Skeletal muscle tissue (tissue), 4 donors: Measurements from ENCODE around the gene TMEM54. TPM values are rescaled to one million over a fixed set of nuclear protein-coding genes. Genes with fewer than 3 reads are reported as not detected.

Experiments used
- H3K27ac ChIP-seq: one replicate; pipeline ENCODE4 v1.7.0; 2013; ENCODE audit warnings: mild to moderate bottlenecking, low read depth, low read length, inconsistent platforms
- H3K27me3 ChIP-seq, 3 donors: one replicate each; pipeline ENCODE4 v1.7.0; 2013; ENCODE audit warnings: low read length in 3 of 3; ENCODE audit not compliant: control insufficient read depth in 3 of 3, insufficient read depth in 3 of 3
- H3K36me3 ChIP-seq, 3 donors: one replicate each; pipeline ENCODE4 v1.7.0; 2013; ENCODE audit warnings: low read length in 3 of 3; ENCODE audit not compliant: control insufficient read depth in 3 of 3, insufficient read depth in 3 of 3
- H3K4me1 ChIP-seq, 3 donors: one replicate each; pipeline ENCODE4 v1.7.0; 2013; ENCODE audit warnings: low read length in 3 of 3, mild to moderate bottlenecking in 3 of 3; ENCODE audit not compliant: control insufficient read depth in 3 of 3, insufficient read depth in 3 of 3
- H3K4me3 ChIP-seq, 3 donors: one replicate each; pipeline ENCODE4 v1.7.0; 2013; ENCODE audit warnings: low read length in 3 of 3
- H3K9ac ChIP-seq, 3 donors: one replicate each; pipeline ENCODE4 v1.7.0; 2013; ENCODE audit warnings: low read length in 3 of 3, mild to moderate bottlenecking in 3 of 3, moderate library complexity in 2 of 3, low read depth in 1 of 3
- H3K9me3 ChIP-seq, 3 donors: one replicate each; pipeline ENCODE4 v1.7.0; 2013; ENCODE audit warnings: low read length in 3 of 3; ENCODE audit not compliant: control insufficient read depth in 3 of 3
- total RNA-seq: library from RNA; depleted of rRNA; stranded (reverse); fragments of >200 nt; gene quantifications from one replicate; pipeline ENCODE4 v1.2.3, GENCODE V29; 2014
- donor health status: Osteomylitis.

Gene TMEM54
- 5.2 TPM for total RNA-seq

- no peak within 1 kb of the TSS for H3K27ac ChIP-seq
- H3K9ac ChIP-seq: peak within 1 kb of the TSS; percentile 56 to 68 (median 65)
Measured at GRCh38 chr1:32900956-32901822, at the start of gene TMEM54. Gene TMEM54 (minus strand): TSS chr1:32901389. CDS start chr1:32901238, 151 bp downstream.

DNA sequence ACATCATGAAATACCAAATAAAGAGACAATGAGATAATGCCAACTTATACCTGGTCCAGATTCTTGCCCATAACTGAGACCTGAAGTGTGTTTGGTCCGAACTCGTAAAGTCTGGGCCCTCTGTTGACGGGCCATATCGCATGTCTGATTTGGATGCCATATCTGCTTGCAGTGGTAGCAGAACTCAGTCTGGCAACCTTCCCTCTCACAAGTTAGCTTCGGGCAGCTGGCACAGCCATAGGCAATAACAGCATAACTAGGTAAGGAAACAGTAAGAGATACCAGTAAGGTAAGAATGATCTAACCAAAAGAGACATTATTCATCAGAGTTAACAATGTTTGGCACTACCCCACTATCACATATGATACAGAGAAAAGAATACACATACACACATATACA lies 48.3 kb upstream of the TMEM54 start:
- Histone ChIP-seq H3K9me3 (no peaks in the 10 kb centered on the region), H3K36me3 (peaks cover 8 to 23% (median 19%) of the 10 kb centered on the region in 3 donors), H3K4me1 (peaks cover 0 to 5% (median 0%) of the 10 kb centered on the region in 3 donors), H3K9ac (no peak overlapping the region), H3K27me3 (no peaks in the 10 kb centered on the region), H3K27ac (no peak overlapping the region), H3K4me3 (no peak overlapping the region)

More at GRCh38 chr1:32900956-32901822, at the start of gene TMEM54:
- Histone ChIP-seq H3K9me3 (no peaks in the 10 kb centered on the region), H3K4me3 (peak within 1 kb of the TSS; percentile 65 to 76 (median 66)), H3K36me3 (no peaks in the 10 kb centered on the region), H3K4me1 (peaks cover 9 to 11% (median 10%) of the 10 kb centered on the region in 3 donors), H3K27me3 (peaks cover 0 to 19% (median 17%) of the 10 kb centered on the region in 3 donors)

- Histone ChIP-seq H3K27ac (no peak overlapping the region), H3K36me3 (peaks cover 12 to 28% (median 25%) of the 10 kb centered on the region in 3 donors), H3K9ac (no peak overlapping the region), H3K27me3 (no peaks in the 10 kb centered on the region), H3K4me3 (no peak overlapping the region), H3K4me1 (peaks cover 0 to 5% (median 0%) of the 10 kb centered on the region in 3 donors), H3K9me3 (no peaks in the 10 kb centered on the region)
Measured at GRCh38 chr1:32948905-32949304, 47.7 kb upstream of the TMEM54 start.

- no peak overlapping the region for H3K4me3 ChIP-seq
- H3K27ac ChIP-seq: no peak overlapping the region
- no peaks in the 10 kb centered on the region for H3K27me3 ChIP-seq
- H3K36me3 ChIP-seq: peaks cover 12 to 34% (median 30%) of the 10 kb centered on the region in 3 donors
- peaks cover 0 to 5% (median 0%) of the 10 kb centered on the region in 3 donors for H3K4me1 ChIP-seq
- H3K9ac ChIP-seq: no peak overlapping the region
- H3K9me3 ChIP-seq: no peaks in the 10 kb centered on the region
Measured at GRCh38 chr1:32948390-32948722, 47.2 kb upstream of the TMEM54 start.

GRCh38 chr1:32947669-32948389 lies 46.6 kb upstream of the TMEM54 start:
- H3K36me3 ChIP-seq: peaks cover 15 to 37% (median 34%) of the 10 kb centered on the region in 3 donors
- H3K27ac ChIP-seq: no peak overlapping the region
- H3K27me3 ChIP-seq: no peaks in the 10 kb centered on the region
- no peaks in the 10 kb centered on the region for H3K9me3 ChIP-seq
- peaks cover 0 to 5% (median 0%) of the 10 kb centered on the region in 3 donors for H3K4me1 ChIP-seq
- no peak overlapping the region for H3K9ac ChIP-seq
- no peak overlapping the region for H3K4me3 ChIP-seq

- Histone ChIP-seq H3K27ac (no peak overlapping the region), H3K9ac (no peak overlapping the region), H3K27me3 (no peaks in the 10 kb centered on the region), H3K4me3 (no peak overlapping the region), H3K4me1 (peaks cover 0 to 5% (median 0%) of the 10 kb centered on the region in 3 donors), H3K9me3 (no peaks in the 10 kb centered on the region), H3K36me3 (peaks cover 15 to 44% (median 41%) of the 10 kb centered on the region in 3 donors)
Measured at GRCh38 chr1:32946413-32946812, 45.2 kb upstream of the TMEM54 start.

- H3K9me3 ChIP-seq: no peaks in the 10 kb centered on the region
- no peaks in the 10 kb centered on the region for H3K27me3 ChIP-seq
- H3K9ac ChIP-seq: no peak overlapping the region
- no peak overlapping the region for H3K4me3 ChIP-seq
- H3K4me1 ChIP-seq: peaks cover 0 to 12% (median 4%) of the 10 kb centered on the region in 3 donors
- no peak overlapping the region for H3K27ac ChIP-seq
- peaks cover 15 to 55% (median 51%) of the 10 kb centered on the region in 3 donors for H3K36me3 ChIP-seq
Measured at GRCh38 chr1:32944180-32944579, 43.0 kb upstream of the TMEM54 start.

DNA sequence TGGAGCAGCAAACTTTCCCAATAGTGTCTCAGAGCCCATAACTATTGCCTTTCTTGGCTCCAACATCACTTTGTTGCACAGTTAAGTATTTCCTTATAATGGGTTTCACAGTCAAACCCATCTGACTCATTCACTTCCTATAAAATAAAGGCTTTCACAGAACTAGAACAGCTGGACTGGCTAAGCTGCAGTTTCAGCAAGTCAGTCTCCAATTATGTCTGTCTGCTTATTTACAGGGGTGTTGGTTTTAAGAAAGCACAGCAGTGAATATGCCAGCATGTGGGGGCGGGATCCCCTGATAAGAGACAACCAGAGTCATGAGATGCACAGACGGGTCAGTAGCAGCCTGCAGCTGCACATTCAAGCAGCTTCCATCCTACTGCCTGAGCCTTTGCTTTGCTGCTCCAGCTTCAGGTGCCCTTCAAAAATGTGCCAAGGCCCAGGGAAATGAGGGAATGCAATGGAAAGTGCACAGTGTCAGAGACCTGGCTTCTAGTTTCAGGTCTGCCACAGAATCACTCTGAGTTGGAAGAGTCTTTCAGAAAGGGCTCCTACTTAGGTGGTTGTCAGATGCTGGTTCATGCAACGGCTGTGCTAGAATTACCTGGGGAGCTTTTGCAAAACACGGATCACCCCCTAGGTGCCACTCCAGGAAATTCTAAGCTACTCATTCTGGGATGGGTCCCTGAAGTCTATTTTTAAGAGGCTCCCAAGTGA lies 38.6 kb upstream of the TMEM54 start:
- Histone ChIP-seq H3K9me3 (no peaks in the 10 kb centered on the region), H3K9ac (no peak overlapping the region), H3K36me3 (peaks cover 19 to 52% (median 52%) of the 10 kb centered on the region in 3 donors), H3K27me3 (no peaks in the 10 kb centered on the region), H3K4me1 (peaks cover 0 to 12% (median 4%) of the 10 kb centered on the region in 3 donors), H3K4me3 (no peak overlapping the region), H3K27ac (no peak overlapping the region)

DNA sequence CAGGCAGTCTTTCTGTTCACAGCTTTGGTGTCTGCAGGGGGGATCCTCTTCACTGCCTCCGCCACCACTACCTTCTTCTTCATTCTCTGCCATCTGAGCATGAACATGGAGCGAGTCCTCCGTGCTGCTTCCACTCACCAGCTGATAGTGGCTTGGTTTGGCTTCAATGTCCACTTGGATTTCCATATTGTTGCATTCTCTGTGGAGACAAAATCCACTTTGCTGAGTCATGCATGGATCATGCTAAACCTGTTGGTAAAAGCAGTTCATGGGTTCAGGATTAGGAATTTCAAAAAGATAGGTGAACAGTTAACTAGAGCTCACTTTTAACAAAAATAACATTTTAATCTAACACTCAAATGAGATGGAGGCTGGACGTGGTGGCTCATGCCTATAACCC lies 35.9 kb upstream of the TMEM54 start:
- Histone ChIP-seq H3K36me3 (peaks cover 12 to 35% (median 31%) of the 10 kb centered on the region in 3 donors), H3K4me3 (no peak overlapping the region), H3K27ac (no peak overlapping the region), H3K27me3 (no peaks in the 10 kb centered on the region), H3K9ac (no peak overlapping the region), H3K9me3 (no peaks in the 10 kb centered on the region), H3K4me1 (peaks cover 0 to 12% (median 4%) of the 10 kb centered on the region in 3 donors)
